ENCODE data around the gene PPP1R17. TPM values are rescaled to one million over a fixed set of nuclear protein-coding genes. Genes with fewer than 3 reads are reported as not detected.

PPP1R17 gene
- total RNA-seq (2022) (not detected in 2 replicates), Bru-seq, nascent RNA (not detected), BruChase-seq, experiment 1, labeled RNA remaining after a 2-hour chase (not detected), BruChase-seq, experiment 2, labeled RNA remaining after a 6-hour chase (not detected)
- long read RNA-seq: 0 reads

- Mint-ChIP-seq H3K4me3 (ENCODE audit: unreplicated experiment) (no peak within 1 kb of the TSS), H3K9me3 (ENCODE audit: unreplicated experiment) (no peaks in the 10 kb centered on the region), H3K36me3 (ENCODE audit: insufficient read depth, unreplicated experiment) (no peaks in the 10 kb centered on the region), H3K27ac (ENCODE audit: unreplicated experiment) (no peak within 1 kb of the TSS), H3K27me3 (ENCODE audit: insufficient read depth, unreplicated experiment) (peaks cover 21% of the 10 kb centered on the region), H3K4me1 (ENCODE audit: low read depth, unreplicated experiment) (no peaks in the 10 kb centered on the region)
- CTCF ChIA-PET: interaction anchor here (0.5 kb wide), 1 partner anchor 524 kb away, joined by 3 read pairs; no protein-coding TSS in a partner anchor
- H3K4me3 ChIP-seq (ENCODE audit: low read depth, low read length): no peak within 1 kb of the TSS
- intact Hi-C loops (cut with micrococcal nuclease; ENCODE audit: unreplicated experiment): no loop called here
- no TSS peak for BruUV-seq (replicated peaks)
- no peaks in the 10 kb centered on the region for H3K9me3 ChIP-seq
- DNase-seq: no peak
- H3K27me3 ChIP-seq (replicated peaks; ENCODE audit: control insufficient read depth, insufficient read depth, low read length): no peaks in the 10 kb centered on the region
- POLR2A ChIA-PET: no interaction called here
- H3K4me1 ChIP-seq: no peaks in the 10 kb centered on the region
- no peaks in the 10 kb centered on the region for H3K36me3 ChIP-seq (ENCODE audit: control insufficient read depth, insufficient read depth, low read length)
- TF ChIP-seq, protein P1, sequence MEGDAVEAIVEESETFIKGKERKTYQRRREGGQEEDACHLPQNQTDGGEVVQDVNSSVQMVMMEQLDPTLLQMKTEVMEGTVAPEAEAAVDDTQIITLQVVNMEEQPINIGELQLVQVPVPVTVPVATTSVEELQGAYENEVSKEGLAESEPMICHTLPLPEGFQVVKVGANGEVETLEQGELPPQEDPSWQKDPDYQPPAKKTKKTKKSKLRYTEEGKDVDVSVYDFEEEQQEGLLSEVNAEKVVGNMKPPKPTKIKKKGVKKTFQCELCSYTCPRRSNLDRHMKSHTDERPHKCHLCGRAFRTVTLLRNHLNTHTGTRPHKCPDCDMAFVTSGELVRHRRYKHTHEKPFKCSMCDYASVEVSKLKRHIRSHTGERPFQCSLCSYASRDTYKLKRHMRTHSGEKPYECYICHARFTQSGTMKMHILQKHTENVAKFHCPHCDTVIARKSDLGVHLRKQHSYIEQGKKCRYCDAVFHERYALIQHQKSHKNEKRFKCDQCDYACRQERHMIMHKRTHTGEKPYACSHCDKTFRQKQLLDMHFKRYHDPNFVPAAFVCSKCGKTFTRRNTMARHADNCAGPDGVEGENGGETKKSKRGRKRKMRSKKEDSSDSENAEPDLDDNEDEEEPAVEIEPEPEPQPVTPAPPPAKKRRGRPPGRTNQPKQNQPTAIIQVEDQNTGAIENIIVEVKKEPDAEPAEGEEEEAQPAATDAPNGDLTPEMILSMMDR (IDR thresholded peaks at IDR 0.05; ENCODE audit: insufficient read depth in 1 of 2, low read depth in 1 of 2, low read length in 1 of 2, severe bottlenecking in 1 of 2, unreplicated experiment in 1 of 2): no peak
Measured at GRCh38 chr7:31687024-31687748, at the start of gene PPP1R17. PPP1R17 (plus strand) TSS chr7:31687215; CDS start chr7:31692442, 5,227 bp downstream.

DNA sequence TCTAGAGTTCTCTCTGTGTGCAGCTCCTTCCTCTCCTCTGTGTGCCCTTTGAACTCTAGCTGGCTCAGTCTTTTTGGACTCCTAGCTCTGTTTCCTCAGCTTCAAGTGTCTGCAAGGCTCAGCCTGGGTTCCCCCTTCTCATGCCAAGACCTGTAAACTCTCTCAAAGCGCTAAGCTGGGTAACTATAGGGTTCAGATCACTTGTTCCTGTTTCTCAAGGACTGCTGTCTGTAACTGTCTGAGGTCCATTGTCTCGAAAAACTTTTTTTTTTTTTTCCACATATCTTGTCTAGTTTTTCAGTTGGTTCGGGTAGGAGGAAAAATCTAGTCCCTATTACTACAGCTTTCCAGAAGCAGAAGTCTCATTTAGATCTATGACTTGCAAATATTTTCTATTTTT, 46.6 kb upstream of the PPP1R17 start:
- Histone ChIP-seq H3K9me3 (no peaks in the 10 kb centered on the region), H3K4me1 (no peaks in the 10 kb centered on the region), H3K4me3 (ENCODE audit: low read depth, low read length) (no peak overlapping the region), H3K36me3 (ENCODE audit: control insufficient read depth, insufficient read depth, low read length) (no peaks in the 10 kb centered on the region), H3K27me3 (replicated peaks; ENCODE audit: control insufficient read depth, insufficient read depth, low read length) (no peaks in the 10 kb centered on the region; the same call in 1 of the 2 replicates)
- intact Hi-C loops (cut with micrococcal nuclease; ENCODE audit: unreplicated experiment): no loop called here
- BruUV-seq (replicated peaks): no TSS peak
- DNase-seq: no peak
- Mint-ChIP-seq H3K4me1 (ENCODE audit: low read depth, unreplicated experiment) (no peaks in the 10 kb centered on the region), H3K27ac (ENCODE audit: unreplicated experiment) (no peak overlapping the region), H3K9me3 (ENCODE audit: unreplicated experiment) (no peaks in the 10 kb centered on the region), H3K4me3 (ENCODE audit: unreplicated experiment) (no peak overlapping the region), H3K36me3 (ENCODE audit: insufficient read depth, unreplicated experiment) (no peaks in the 10 kb centered on the region), H3K27me3 (ENCODE audit: insufficient read depth, unreplicated experiment) (peaks cover 12% of the 10 kb centered on the region)
- TF ChIP-seq, protein P1 (IDR thresholded peaks at IDR 0.05; ENCODE audit: insufficient read depth in 1 of 2, low read depth in 1 of 2, low read length in 1 of 2, severe bottlenecking in 1 of 2, unreplicated experiment in 1 of 2): no peak
- ChIA-PET CTCF (interaction anchor here (0.7 kb wide), 2 partner anchors 51 to 408 kb away, joined by 3 to 6 read pairs; no protein-coding TSS in a partner anchor), POLR2A (no interaction called here)

GRCh38 chr7:31642681-31643115, 44.3 kb upstream of the PPP1R17 start:
- Mint-ChIP-seq H3K4me3 (ENCODE audit: unreplicated experiment) (no peak overlapping the region), H3K36me3 (ENCODE audit: insufficient read depth, unreplicated experiment) (no peaks in the 10 kb centered on the region), H3K9me3 (ENCODE audit: unreplicated experiment) (no peaks in the 10 kb centered on the region), H3K27ac (ENCODE audit: unreplicated experiment) (no peak overlapping the region), H3K27me3 (ENCODE audit: insufficient read depth, unreplicated experiment) (peaks cover 25% of the 10 kb centered on the region), H3K4me1 (ENCODE audit: low read depth, unreplicated experiment) (no peaks in the 10 kb centered on the region)
- no TSS peak for BruUV-seq (replicated peaks)
- no peak overlapping the region for H3K4me3 ChIP-seq (ENCODE audit: low read depth, low read length)
- CTCF ChIA-PET: no interaction called here
- H3K27me3 ChIP-seq (replicated peaks; ENCODE audit: control insufficient read depth, insufficient read depth, low read length): no peaks in the 10 kb centered on the region; the same call in 1 of the 2 replicates
- intact Hi-C loops (cut with micrococcal nuclease; ENCODE audit: unreplicated experiment): no loop called here
- DNase-seq: no peak
- no peaks in the 10 kb centered on the region for H3K9me3 ChIP-seq
- no peaks in the 10 kb centered on the region for H3K36me3 ChIP-seq (ENCODE audit: control insufficient read depth, insufficient read depth, low read length)
- no peaks in the 10 kb centered on the region for H3K4me1 ChIP-seq
- POLR2A ChIA-PET: no interaction called here
- TF ChIP-seq, protein P1 (IDR thresholded peaks at IDR 0.05; ENCODE audit: insufficient read depth in 1 of 2, low read depth in 1 of 2, low read length in 1 of 2, severe bottlenecking in 1 of 2, unreplicated experiment in 1 of 2): no peak
